ENCODE results near the gene KCNQ1. TPM values are rescaled to one million over a fixed set of nuclear protein-coding genes. Genes with fewer than 3 reads are reported as not detected.

The KCNQ1 gene
- total RNA-seq, 1 donor from 2014 or later = 2.7 TPM

DNA sequence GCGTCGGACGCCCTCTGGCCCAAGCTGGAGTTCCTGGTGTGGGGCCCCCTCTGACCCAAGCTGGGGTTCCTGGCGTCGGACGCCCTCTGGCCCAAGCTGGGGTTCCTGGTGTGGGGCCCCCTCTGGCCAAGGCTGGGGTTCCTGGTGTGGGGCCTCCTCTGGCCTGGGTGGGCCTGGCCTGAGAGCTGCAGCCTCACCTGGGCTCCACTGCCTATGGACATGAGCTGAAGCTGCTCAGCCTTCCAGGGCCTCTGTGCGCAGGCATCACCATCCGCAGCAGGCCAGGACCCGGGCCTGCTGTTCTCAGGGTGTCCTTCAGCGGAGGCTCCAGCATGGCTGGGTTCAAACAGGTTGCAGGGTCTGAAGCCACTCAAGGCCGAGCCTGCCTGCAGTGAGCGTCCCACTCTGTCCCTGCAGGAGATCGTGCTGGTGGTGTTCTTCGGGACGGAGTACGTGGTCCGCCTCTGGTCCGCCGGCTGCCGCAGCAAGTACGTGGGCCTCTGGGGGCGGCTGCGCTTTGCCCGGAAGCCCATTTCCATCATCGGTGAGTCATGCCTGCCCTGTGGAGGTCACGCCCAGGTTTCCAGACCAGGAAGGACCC, 125.5 kb downstream of the KCNQ1 start:
- intact Hi-C loops (cut with DNase I) = no loop called here
- no peaks in the 10 kb centered on the region for H3K36me3 ChIP-seq
- no peaks in the 10 kb centered on the region for H3K4me1 ChIP-seq
- H3K27ac ChIP-seq = no peak overlapping the region
- TF ChIP-seq POLR2AphosphoS5 (IDR thresholded peaks at IDR 0.05; ENCODE audit: insufficient read depth in 1 of 2, low read depth in 1 of 2) (no peak), POLR2A (IDR thresholded peaks at IDR 0.05) (no peak)
- TF ChIP-seq, protein P1, sequence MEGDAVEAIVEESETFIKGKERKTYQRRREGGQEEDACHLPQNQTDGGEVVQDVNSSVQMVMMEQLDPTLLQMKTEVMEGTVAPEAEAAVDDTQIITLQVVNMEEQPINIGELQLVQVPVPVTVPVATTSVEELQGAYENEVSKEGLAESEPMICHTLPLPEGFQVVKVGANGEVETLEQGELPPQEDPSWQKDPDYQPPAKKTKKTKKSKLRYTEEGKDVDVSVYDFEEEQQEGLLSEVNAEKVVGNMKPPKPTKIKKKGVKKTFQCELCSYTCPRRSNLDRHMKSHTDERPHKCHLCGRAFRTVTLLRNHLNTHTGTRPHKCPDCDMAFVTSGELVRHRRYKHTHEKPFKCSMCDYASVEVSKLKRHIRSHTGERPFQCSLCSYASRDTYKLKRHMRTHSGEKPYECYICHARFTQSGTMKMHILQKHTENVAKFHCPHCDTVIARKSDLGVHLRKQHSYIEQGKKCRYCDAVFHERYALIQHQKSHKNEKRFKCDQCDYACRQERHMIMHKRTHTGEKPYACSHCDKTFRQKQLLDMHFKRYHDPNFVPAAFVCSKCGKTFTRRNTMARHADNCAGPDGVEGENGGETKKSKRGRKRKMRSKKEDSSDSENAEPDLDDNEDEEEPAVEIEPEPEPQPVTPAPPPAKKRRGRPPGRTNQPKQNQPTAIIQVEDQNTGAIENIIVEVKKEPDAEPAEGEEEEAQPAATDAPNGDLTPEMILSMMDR (IDR thresholded peaks at IDR 0.05) = no peak
- no peak for DNase-seq (ENCODE audit: extremely low spot score in 2 of 2)
- H3K4me3 ChIP-seq = no peak overlapping the region
- no peaks in the 10 kb centered on the region for H3K27me3 ChIP-seq
- H3K9me3 ChIP-seq = no peaks in the 10 kb centered on the region

DNA sequence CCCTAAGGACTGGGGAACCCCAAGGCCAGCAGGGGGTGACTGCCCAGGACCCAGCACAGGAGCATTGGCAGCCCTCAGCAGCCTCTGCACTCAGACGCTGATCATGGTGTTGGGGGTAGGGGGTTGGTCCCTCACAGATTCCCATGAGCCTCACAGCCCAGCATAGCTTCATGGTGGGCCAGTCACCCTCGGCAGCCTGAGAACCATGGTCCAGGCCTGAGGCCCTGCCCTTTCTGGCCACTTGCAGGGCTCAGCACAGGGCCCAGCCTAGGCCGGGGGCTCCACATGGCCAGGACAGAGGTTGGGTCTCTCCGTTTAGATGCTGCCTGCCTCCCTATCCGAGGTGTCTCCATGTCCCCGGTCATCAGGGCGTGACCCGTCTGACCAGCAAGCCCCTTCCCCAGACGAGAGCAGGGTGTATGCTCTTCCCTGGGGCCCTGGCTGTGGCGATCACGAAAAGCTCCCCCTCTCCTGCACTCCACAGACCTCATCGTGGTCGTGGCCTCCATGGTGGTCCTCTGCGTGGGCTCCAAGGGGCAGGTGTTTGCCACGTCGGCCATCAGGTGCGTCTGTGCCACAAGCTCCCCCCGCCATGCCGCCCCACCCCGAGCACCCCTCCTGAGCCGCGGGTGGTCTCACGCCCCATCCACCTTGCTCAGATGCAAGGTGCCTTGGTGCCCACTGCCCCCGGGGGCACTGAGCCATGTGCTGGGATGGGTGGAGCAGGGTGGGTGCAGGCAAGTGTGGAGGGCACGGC, 126.2 kb downstream of the KCNQ1 start:
- H3K9me3 ChIP-seq = no peaks in the 10 kb centered on the region
- H3K36me3 ChIP-seq = no peaks in the 10 kb centered on the region
- no peak overlapping the region for H3K27ac ChIP-seq
- TF ChIP-seq POLR2AphosphoS5 (IDR thresholded peaks at IDR 0.05; ENCODE audit: insufficient read depth in 1 of 2, low read depth in 1 of 2) = no peak
- TF ChIP-seq POLR2A (IDR thresholded peaks at IDR 0.05) = no peak
- TF ChIP-seq, protein P1 (IDR thresholded peaks at IDR 0.05) = no peak
- no peaks in the 10 kb centered on the region for H3K4me1 ChIP-seq
- DNase-seq (ENCODE audit: extremely low spot score in 2 of 2) = no peak
- no peaks in the 10 kb centered on the region for H3K27me3 ChIP-seq
- intact Hi-C loops (cut with DNase I) = no loop called here
- no peak overlapping the region for H3K4me3 ChIP-seq

DNA sequence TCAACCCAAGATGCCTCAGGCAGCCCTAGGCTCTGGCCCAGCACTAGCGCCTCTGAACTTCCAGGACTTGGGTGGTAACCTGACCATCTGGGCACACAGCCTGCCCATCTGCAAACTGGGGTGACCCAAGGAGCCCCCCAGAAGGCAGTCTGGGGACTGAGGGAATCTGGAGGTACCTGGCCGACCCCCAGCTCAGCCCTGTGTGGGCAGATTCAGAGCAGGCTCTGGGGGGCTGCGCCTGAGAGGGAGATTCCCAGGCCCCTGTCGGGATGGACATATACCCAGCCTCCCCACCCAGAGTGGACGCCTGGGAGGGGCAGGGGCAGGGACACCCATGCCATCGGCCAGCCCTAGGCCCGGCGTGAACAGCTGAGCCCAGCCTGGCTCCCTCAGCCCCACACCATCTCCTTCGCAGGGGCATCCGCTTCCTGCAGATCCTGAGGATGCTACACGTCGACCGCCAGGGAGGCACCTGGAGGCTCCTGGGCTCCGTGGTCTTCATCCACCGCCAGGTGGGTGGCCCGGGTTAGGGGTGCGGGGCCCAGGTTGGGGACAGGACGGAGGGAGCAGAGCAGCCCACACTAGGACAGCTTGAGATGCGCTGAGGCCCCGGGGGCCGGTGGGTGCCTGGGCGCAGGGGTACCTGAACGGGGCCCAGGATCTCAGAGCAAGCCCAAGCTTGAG, 126.9 kb downstream of the KCNQ1 start:
- no peak overlapping the region for H3K4me3 ChIP-seq
- TF ChIP-seq, protein P1 (IDR thresholded peaks at IDR 0.05) = no peak
- TF ChIP-seq POLR2A (IDR thresholded peaks at IDR 0.05) (no peak), POLR2AphosphoS5 (IDR thresholded peaks at IDR 0.05; ENCODE audit: insufficient read depth in 1 of 2, low read depth in 1 of 2) (no peak)
- intact Hi-C loops (cut with DNase I) = no loop called here
- no peaks in the 10 kb centered on the region for H3K4me1 ChIP-seq
- H3K27ac ChIP-seq = no peak overlapping the region
- no peaks in the 10 kb centered on the region for H3K27me3 ChIP-seq
- no peak for DNase-seq (ENCODE audit: extremely low spot score in 2 of 2)
- no peaks in the 10 kb centered on the region for H3K36me3 ChIP-seq
- no peaks in the 10 kb centered on the region for H3K9me3 ChIP-seq

DNA sequence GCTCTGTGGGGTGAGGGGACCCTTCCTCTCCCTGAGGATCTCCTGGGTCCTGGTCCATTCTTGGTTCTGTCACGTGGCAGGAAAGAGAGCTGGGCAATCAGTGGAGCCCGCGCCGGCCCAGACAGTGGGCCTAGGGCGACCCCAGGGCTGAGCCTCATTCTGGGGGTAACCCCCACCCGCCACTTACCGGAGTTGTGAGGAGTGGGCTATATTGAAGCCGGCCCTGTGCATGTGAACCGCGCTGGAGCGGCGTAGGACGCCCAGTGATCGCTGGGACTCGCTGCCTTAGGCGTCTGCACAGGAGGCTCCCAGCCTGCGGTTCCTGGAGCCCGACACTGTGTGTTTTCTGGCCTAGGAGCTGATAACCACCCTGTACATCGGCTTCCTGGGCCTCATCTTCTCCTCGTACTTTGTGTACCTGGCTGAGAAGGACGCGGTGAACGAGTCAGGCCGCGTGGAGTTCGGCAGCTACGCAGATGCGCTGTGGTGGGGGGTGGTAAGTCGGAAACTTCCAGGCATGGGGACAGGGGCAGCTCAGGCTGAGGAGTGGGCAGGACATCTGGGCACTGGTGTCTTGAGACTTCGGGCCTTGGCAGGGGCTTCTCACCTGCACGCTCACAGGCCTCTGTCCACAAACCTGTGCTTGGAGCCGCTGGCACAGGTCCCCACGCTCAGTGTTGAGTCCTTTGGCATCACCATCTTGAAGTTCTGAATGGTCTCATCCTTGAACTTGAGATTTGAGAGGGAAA, 127.9 kb downstream of the KCNQ1 start:
- DNase-seq (ENCODE audit: extremely low spot score in 2 of 2) = no peak
- intact Hi-C loops (cut with DNase I) = no loop called here
- TF ChIP-seq POLR2AphosphoS5 (IDR thresholded peaks at IDR 0.05; ENCODE audit: insufficient read depth in 1 of 2, low read depth in 1 of 2) = no peak
- TF ChIP-seq, protein P1 (IDR thresholded peaks at IDR 0.05) = no peak
- no peak for TF ChIP-seq POLR2A (IDR thresholded peaks at IDR 0.05)
- no peaks in the 10 kb centered on the region for H3K27me3 ChIP-seq
- no peaks in the 10 kb centered on the region for H3K9me3 ChIP-seq
- no peak overlapping the region for H3K27ac ChIP-seq
- H3K36me3 ChIP-seq = no peaks in the 10 kb centered on the region
- H3K4me3 ChIP-seq = no peak overlapping the region
- H3K4me1 ChIP-seq = no peaks in the 10 kb centered on the region
